Thyroid gland (tissue), 4 donors: ENCODE measurements around the gene ATXN7. TPM values are rescaled to one million over a fixed set of nuclear protein-coding genes. Genes with fewer than 3 reads are reported as not detected.
A peak's percentile ranks its signal among the peaks of the same experiment; 100 is the strongest.

Experiments used
- DNase-seq, 2 donors: peaks; one replicate each; pipeline ENCODE4 v3.0.0-alpha.2; 2019
- H3K27ac ChIP-seq, 3 donors: fragments of 200-600 bp; sonication (generic); 1 replicate in 2 of 3; 2 replicates in 1 of 3; pipeline ENCODE4 v1.5.1; 2016 to 2019; ENCODE audit warnings: mild to moderate bottlenecking in 1 of 3, moderate library complexity in 1 of 3
- H3K27me3 ChIP-seq: fragments of 200-600 bp; sonication (generic); one replicate; pipeline ENCODE4 v1.5.1; 2019
- H3K36me3 ChIP-seq, 2 donors: fragments of 200-600 bp; sonication (generic); one replicate each; pipeline ENCODE4 v1.5.1; 2016 to 2019
- H3K4me1 ChIP-seq, 2 donors: fragments of 200-600 bp; sonication (generic); one replicate each; pipeline ENCODE4 v1.5.1; 2017 to 2019
- H3K4me3 ChIP-seq, 3 donors: fragments of 200-600 bp; sonication (generic); replicated peaks in 1 of 3; 1 replicate in 2 of 3; 2 replicates in 1 of 3; pipeline ENCODE4 v1.5.1; 2016; ENCODE audit warnings: mild to moderate bottlenecking in 1 of 3
- H3K9me3 ChIP-seq: fragments of 200-600 bp; sonication (generic); one replicate; pipeline ENCODE4 v1.5.1; 2017
- POLR2A ChIP-seq, 2 donors: fragments of 450-650 bp; IDR thresholded peaks; one replicate each; pipeline ENCODE4 v1.6.1; 2017; ENCODE audit warnings: antibody characterized with exemption in 2 of 2, mild to moderate bottlenecking in 2 of 2, moderate library complexity in 1 of 2
- WGBS, 2 donors: methylation state at CpG; one replicate each; pipeline ENCODE4 v1.1.5; 2017; 5-methylcytosine and 5-hydroxymethylcytosine counted together
- intact Hi-C: fragments of 100-400 bp; cut with DNase I; formaldehyde crosslinking; loops from one replicate; pipeline ENCODE4 v1.15.1; 2023
- total RNA-seq, 4 donors: library from RNA; depleted of rRNA; stranded (reverse); fragments of >200 nt; gene quantifications; one replicate each; pipeline ENCODE4 v1.2.3, GENCODE V29; 2016
- TF ChIP-seq, protein P1 (sequence below), 6 experiments: fragments of 200-600 bp in 3 of 6; fragments of 450-650 bp in 3 of 6; sonication (generic) in 3 of 6; IDR thresholded peaks; one replicate each; pipeline ENCODE4 v1.5.1; 2016 to 2019; ENCODE audit warnings: antibody characterized with exemption in 6 of 6, mild to moderate bottlenecking in 2 of 6, inconsistent platforms in 1 of 6, moderate library complexity in 1 of 6

ATXN7 gene
- total RNA-seq, 4 donors from 2014 or later: 23.2 to 51.8 (median 33.8) TPM

DNA sequence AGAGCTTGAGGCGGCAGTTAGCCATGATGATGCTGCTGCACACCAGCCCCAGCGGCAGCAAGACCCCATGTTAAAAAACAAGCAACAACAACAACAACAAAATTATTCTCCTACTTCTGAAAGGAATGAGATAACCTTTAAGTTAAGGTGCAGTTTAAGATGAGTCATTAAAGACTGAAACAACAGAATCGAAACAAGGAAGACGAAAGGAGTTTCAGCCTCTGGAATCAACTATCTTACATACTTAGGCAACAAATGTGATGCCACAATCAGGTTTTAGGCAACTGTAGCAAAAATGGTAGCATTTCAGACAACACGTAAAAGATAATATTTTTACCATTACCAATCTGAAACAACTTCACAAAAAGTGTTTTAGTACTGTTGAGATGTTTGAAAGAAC lies 36.3 kb downstream of the ATXN7 start:
- H3K27me3 ChIP-seq: no peaks in the 10 kb centered on the region
- TF ChIP-seq, protein P1, sequence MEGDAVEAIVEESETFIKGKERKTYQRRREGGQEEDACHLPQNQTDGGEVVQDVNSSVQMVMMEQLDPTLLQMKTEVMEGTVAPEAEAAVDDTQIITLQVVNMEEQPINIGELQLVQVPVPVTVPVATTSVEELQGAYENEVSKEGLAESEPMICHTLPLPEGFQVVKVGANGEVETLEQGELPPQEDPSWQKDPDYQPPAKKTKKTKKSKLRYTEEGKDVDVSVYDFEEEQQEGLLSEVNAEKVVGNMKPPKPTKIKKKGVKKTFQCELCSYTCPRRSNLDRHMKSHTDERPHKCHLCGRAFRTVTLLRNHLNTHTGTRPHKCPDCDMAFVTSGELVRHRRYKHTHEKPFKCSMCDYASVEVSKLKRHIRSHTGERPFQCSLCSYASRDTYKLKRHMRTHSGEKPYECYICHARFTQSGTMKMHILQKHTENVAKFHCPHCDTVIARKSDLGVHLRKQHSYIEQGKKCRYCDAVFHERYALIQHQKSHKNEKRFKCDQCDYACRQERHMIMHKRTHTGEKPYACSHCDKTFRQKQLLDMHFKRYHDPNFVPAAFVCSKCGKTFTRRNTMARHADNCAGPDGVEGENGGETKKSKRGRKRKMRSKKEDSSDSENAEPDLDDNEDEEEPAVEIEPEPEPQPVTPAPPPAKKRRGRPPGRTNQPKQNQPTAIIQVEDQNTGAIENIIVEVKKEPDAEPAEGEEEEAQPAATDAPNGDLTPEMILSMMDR (IDR thresholded peaks at IDR 0.05): no peak
- no peak for TF ChIP-seq POLR2A (IDR thresholded peaks at IDR 0.05)
- no peak overlapping the region for H3K27ac ChIP-seq
- H3K36me3 ChIP-seq: no peaks in the 10 kb centered on the region
- 92 to 98% methylated on average over 5 of the region's 5 CpGs for WGBS, 2 donors
- DNase-seq: no peak
- no peak overlapping the region for H3K4me3 ChIP-seq
- H3K4me1 ChIP-seq: peaks cover 0 to 9% of the 10 kb centered on the region in 2 donors
- intact Hi-C loops: no loop called here
- H3K9me3 ChIP-seq: no peaks in the 10 kb centered on the region

DNA sequence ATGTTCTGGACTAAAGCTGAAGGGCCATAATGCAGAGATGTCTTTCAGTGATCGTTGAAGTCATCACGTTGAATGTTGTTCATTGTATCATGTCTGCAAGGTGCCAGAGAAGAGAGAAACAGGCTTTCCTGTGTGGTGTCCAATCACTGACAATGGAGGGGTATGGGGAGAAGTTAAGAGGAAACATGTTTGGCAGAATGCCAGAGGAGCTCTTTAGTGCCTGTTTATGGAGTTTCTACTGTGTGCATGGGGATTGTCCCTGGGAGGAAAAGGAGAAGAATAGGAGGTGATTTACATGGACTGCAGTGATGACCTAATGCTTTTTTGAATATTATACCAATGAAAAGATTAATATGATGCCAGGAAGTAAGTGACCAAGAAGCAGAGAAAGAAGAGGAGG lies 36.8 kb downstream of the ATXN7 start:
- Histone ChIP-seq H3K4me1 (peaks cover 0 to 4% of the 10 kb centered on the region in 2 donors), H3K27me3 (no peaks in the 10 kb centered on the region), H3K27ac (no peak overlapping the region), H3K9me3 (no peaks in the 10 kb centered on the region), H3K4me3 (no peak overlapping the region), H3K36me3 (no peaks in the 10 kb centered on the region)
- intact Hi-C loops: no loop called here
- TF ChIP-seq, protein P1 (IDR thresholded peaks at IDR 0.05): no peak
- TF ChIP-seq POLR2A (IDR thresholded peaks at IDR 0.05): no peak
- 57 to 66% methylated on average over 2 of the region's 2 CpGs for WGBS, 2 donors
- no peak for DNase-seq

DNA sequence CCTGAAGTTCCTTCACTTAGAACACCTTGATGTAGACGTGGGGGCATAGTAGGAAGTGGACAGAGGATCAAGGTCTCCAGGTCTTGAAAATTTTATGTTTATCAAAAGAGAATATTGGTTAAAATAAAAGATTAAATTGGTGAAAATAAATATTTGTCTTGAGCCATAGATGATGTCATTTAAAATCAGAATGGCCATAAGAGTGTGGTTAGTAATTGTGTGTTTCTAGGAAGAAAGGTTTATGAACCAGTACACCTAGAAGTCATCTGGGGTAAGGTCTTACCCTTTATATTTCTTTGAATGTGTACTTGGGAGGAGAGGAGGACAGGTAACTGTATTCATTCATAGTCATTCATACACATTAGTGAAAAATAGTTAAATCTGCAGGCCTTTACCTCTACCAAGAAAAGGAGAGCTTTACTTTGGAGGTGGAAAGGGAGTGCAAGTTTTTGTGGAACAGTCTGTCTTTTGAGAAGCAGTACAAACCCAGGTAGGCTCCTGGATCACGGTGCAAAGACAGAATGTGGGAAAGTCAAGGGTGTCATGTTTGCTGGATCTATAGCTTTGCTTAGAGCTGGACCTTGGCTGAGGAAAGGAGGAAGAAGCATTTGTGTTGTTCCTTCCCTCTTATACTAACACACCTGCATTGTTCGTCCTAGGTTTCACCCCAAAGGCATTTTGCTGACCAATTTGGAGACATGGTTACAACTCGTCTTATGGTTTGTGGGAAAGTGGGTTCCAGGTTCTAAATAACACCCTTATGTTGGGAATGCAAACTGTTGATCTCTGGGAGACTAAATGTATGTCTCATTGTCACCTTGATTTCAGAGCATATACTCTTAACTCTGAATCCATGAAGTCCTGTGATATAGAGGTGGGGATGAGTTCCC lies 42.3 kb downstream of the ATXN7 start:
- intact Hi-C loops: no loop called here
- H3K27me3 ChIP-seq: no peaks in the 10 kb centered on the region
- no peak overlapping the region for H3K4me3 ChIP-seq
- H3K27ac ChIP-seq: no peak overlapping the region
- no peaks in the 10 kb centered on the region for H3K9me3 ChIP-seq
- H3K36me3 ChIP-seq: no peaks in the 10 kb centered on the region
- TF ChIP-seq POLR2A (IDR thresholded peaks at IDR 0.05): no peak
- TF ChIP-seq, protein P1 (IDR thresholded peaks at IDR 0.05): no peak
- peaks cover 0 to 2% of the 10 kb centered on the region in 2 donors for H3K4me1 ChIP-seq
- WGBS, 2 donors: 95% methylated on average over 4 of the region's 4 CpGs
- no peak for DNase-seq

DNA sequence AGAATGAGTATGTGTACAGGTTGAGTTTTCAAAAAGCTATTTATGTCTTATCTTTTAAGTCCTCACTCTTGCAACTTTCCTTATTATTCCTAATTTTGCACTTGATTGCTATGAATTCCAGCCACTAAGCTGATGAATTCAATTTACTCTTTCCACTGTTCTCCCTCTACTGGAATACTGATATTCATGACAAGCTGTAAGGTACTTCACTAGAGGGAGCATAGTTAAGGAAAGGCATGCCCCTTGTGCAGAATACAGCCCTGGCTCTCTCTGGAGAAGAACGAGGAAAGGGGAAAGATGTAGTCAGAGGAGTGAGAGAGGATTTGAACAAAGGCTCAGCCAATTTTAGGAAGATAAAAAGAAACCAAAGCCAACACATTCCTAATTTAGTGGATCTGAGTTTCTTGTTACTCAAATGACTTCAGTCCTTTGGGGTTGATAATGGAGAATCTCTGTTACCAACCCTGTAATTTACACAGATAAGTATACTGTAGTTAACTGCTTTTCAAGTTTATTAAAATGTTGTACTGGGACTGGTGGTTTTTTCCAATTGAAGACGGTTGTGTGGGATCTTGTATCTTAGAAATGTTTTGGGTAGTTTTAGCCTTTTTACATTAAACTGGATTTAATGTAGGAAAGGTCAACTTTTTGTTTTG lies 44.5 kb downstream of the ATXN7 start:
- no peak for DNase-seq
- intact Hi-C loops: no loop called here
- no peak overlapping the region for H3K4me3 ChIP-seq
- no peak overlapping the region for H3K27ac ChIP-seq
- peaks cover 3 to 8% of the 10 kb centered on the region in 2 donors for H3K4me1 ChIP-seq
- no peaks in the 10 kb centered on the region for H3K9me3 ChIP-seq
- no peaks in the 10 kb centered on the region for H3K36me3 ChIP-seq
- H3K27me3 ChIP-seq: no peaks in the 10 kb centered on the region
- no peak for TF ChIP-seq POLR2A (IDR thresholded peaks at IDR 0.05)
- TF ChIP-seq, protein P1 (IDR thresholded peaks at IDR 0.05): peak in 1 of 6 experiments; percentile 9
- WGBS, 2 donors: 72 to 74% methylated on average over 2 of the region's 2 CpGs

DNA sequence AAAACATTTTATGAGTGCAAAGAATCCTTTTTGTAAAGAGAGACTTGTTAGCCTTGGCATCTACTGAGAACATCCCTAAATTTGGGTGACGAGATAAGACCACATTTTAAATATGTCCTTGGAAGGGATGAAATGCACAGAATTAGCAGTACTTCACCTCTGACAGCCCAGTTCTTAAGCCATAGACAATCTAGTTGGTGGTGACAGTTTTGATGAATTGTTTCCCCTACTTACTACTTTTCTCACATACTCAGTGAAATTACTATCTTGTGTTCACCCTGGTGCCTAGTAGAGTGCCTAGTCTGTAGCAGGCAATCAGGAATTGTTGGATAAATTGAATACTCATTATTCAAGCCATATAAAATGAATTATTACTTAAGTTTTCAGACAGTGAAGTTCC lies 45.1 kb downstream of the ATXN7 start:
- Histone ChIP-seq H3K9me3 (no peaks in the 10 kb centered on the region), H3K4me1 (peaks cover 9 to 14% of the 10 kb centered on the region in 2 donors), H3K36me3 (no peaks in the 10 kb centered on the region), H3K27me3 (no peaks in the 10 kb centered on the region), H3K4me3 (no peak overlapping the region), H3K27ac (no peak overlapping the region)
- TF ChIP-seq, protein P1 (IDR thresholded peaks at IDR 0.05): no peak
- TF ChIP-seq POLR2A (IDR thresholded peaks at IDR 0.05): no peak
- no peak for DNase-seq
- intact Hi-C loops: no loop called here
- WGBS, 2 donors: 82 to 83% methylated on average over 1 of the region's 1 CpG
